Activated gamma-delta T cell treated with anti-CD3 and anti-CD28 coated beads, Interleukin-2, amount 50 U/mL, for 16 hours (primary cell): ENCODE results near the gene NXN.
"Not testable (repeated sequence)": the region's sequence is repeated elsewhere in the genome, so short reads cannot be mapped to it uniquely, and the experiment has no call there.

Experiments used
- DNase-seq: peaks from one replicate; pipeline ENCODE4 v3.0.0-alpha.2; 2020; ENCODE audit warnings: low read depth

Gene NXN

DNA sequence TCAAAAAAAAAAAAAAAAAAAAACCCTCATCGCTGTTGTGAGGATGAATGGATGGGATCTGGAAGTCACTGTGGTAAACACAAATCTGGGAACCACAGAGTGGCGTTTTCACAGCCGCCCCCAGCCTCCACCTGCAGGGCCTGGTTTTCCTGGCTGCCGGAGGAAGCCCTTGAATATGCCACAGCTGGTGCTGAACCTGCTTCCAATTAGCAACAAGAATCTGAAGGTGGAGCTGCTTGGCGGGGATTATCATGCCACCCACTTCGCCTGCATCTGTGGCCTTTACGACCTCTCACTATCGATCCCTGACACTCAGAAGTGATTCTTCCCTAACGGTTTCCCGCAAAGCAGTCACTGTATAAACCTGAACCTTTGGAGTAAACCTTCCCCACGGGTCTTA, 181.3 kb downstream of the NXN start:
- DNase-seq, result no peak

- no peak for DNase-seq
These were observed 182.2 kb downstream of the NXN start for GRCh38 chr17:797236-797840.

DNA sequence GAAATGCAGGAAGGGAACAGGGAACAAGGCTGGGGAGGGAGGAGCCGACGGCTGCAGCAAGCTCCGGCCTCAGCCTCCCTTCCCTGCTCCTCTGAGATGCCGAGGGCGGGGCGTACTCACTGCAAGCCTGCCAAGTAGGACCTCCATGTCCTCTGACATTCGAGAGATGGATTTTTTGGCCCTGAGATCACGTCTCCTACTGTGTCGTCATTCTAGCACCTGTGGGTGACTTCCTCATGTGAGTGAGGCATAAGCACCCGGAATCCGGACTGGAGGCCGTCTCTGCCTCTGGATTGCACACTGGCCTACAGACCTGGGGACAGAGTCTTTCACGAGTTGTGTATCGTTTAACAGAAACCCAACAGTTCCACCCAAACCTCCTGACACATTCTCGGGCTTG, 183.0 kb downstream of the NXN start:
- no peak for DNase-seq

GRCh38 chr17:795721-796120, 183.9 kb downstream of the NXN start:
- DNase-seq, result no peak

DNA sequence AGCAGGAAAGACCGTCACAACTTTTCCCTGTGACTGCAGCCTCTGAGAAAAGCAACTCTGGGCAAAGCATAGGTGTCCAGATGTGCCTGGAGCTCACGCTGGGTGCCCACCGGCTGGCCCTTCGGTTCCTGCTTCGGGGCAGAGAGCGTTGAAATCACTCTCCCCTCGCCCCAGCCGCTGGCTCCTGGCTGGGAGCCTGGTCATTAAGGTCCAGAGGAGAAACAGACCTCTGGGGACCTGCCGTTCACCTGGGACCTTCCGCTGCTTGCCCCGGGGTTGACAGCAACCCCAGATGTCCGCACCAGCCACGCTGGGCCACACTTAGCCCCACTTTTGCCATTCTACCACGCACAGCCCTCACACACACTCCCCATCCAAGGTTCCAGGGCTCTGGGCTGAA, 184.3 kb downstream of the NXN start:
- no peak for DNase-seq

DNA sequence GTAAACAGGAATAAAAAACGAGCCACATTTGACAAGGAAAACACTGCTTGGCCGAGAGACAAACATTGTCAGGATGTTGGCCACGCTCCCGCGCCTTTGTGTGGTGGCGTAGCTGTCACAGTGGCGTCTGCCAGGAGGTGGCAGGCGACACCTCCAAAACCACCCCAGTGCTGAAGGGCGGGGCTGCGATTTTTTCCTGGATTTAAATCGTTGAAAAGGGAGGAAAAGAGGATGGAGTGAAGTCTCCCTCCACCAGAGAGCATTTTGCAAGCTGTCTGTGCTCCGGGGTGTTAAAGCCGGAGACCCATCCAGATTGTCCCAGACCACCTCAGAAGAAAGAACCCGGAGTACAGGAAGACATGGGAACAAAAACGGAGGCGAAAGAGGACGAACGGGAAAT, 184.7 kb downstream of the NXN start:
- no peak for DNase-seq

GRCh38 chr17:792277-792676, 187.3 kb downstream of the NXN start:
- no peak for DNase-seq

- no peak for DNase-seq
These were observed 187.7 kb downstream of the NXN start for GRCh38 chr17:791829-792228.

- not testable (repeated sequence) for DNase-seq
These were observed 188.7 kb downstream of the NXN start for GRCh38 chr17:790874-791247.

DNA sequence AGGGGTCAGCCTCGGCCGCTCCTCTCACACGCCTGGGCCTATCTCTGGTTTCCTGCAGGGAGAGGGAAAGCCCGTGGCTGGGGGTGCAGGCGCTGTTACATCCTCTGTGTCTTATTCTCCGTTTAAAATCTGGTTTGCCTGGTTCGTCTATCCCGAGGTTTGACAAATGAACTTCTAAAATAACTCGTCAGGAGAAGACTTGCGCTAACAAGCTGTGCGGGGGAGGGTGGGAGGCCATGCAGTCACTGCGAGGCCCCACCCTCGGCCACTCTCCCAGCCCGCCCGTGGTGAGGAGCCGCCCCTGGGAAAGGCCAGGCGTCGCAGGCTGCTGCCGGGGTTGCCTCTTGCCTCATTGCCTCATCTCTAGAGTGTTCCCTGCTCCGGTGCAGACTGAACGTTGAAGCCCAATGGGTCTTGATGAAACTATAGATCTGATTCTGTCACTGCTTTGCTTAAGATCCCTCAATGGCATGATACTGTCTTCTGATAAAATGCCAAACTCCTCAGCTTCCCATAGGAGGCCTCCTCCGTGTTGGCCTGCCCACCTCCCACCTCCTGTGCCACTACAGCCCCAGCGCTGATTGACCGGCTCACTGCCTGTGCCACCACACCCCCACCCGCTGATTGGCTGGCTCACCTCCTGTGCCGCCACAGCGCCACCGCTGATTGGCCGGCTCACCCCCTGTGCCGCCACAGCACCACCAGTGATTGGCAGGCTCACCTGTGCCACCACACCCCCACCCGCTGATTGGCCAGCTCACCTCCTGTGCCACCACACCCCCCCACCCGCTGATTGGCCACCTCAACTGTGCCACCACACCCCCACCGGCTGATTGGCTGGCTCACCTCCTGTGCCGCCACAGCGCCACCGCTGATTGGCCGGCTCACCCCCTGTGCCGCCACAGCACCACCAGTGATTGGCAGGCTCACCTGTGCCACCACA, 189.4 kb downstream of the NXN start:
- not testable (repeated sequence) for DNase-seq

DNA sequence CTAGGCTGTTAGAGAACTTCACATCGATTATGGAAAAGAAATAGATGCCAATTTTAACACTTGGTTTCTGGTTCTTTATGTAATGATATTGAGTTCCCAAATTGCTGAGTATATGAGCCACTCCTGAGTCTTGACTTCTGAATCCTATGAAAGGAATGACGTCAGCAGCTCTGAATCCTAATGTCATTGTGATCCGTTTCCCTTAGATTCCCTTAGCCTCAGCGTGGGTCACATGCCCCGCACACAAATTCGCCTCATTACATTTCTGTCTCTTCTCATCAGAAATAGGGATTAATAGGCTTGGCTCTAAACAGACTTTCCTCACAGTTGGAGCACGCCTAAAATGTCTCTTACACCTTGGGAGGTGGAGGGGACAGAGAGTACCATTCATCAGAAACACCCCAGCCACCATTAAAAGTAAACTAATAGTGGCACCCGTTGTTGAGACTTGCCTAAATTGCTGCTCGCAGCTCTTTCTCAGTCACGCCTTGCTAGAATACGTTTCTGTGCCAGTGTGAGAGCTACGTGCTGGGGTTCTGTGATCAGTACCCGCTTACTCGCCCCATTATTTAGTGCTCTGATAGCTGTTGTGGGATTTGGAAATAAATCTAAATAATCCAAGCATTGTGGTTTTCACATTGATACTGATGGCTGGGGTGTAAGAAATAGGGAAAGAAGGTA, 190.3 kb downstream of the NXN start:
- no peak for DNase-seq

DNA sequence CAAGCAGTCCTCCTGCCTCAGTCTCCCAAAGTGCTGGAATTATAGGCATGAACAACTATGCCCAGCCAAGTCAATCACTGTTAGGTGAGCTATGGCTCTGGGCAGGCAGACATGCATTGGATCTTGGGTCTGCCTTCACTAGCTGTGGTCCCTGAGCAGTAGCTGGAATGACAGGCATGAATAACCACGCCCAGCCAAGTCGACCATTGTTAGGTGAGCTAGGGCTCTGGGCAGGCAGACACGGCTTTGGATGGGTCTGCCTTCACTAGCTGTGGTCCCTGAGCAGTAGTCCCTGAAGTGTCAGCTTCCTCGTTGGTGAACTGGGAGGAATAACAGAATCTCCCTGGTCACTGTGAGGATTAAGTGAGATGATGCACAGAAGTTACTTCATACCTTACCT, 191.0 kb downstream of the NXN start:
- DNase-seq, result no peak

DNA sequence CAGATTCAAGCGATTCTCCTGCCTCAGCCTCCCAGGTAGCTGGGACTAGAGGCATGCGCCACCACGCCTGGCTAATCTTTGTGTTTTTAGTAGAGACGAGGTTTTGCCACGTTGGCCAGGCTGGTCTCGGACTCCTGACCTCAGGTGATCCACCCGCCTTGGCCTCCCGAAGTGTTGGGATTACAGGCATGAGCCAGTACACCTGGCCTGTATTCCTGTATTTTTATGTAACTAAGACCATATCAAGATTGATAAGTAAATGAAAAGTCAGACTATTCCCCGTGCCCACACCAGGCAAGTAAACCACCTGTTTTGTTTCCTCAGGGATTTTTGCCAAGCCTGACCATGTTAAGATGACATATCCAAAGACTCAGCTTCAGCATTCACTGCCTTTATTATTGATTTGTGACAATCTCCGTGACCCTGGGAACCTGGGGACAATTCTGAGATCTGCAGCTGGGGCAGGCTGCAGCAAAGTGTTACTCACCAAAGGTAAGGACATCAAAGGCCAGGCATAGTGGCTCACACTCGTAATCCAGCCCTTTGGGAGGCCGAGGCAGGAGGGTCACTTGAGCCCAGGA, 191.8 kb downstream of the NXN start:
- DNase-seq, result no peak

- not testable (repeated sequence) for DNase-seq
These were observed 193.7 kb downstream of the NXN start for GRCh38 chr17:785901-786300.

DNA sequence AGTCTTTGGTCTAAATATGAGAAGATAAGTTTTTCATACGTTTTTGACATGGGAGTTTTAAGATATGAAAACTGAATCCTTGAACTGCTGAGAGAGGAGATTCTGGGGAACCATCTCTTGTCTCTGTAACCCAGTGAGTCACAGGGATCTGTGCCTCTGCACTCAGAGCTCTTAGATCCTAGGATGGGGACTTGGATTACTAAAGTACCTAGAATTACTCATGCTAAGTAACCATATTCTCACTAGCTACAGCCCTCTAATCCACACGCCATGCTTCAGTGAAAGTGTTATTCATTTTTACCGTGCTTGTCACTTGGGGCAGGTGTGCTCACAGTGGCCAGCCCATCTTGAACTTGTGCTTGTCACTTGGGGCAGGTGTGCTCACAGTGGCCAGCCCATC, 195.4 kb downstream of the NXN start:
- no peak for DNase-seq

- DNase-seq, result peak; percentile 90
These were observed 197.5 kb downstream of the NXN start, which contains the start of the genes GLOD4 and MRM3 for GRCh38 chr17:781805-782731. Gene GLOD4 (minus strand): TSS chr17:782280. CDS start chr17:782255, 25 bp downstream. Gene MRM3 (plus strand): TSS chr17:782353. CDS start chr17:782379, 26 bp downstream.

- no peak for DNase-seq
These were observed 201.5 kb downstream of the NXN start for GRCh38 chr17:778096-778495.

- DNase-seq, result no peak
These were observed 205.3 kb downstream of the NXN start for GRCh38 chr17:774313-774584.

GRCh38 chr17:773467-774312, 205.9 kb downstream of the NXN start:
- DNase-seq, result no peak

GRCh38 chr17:773016-773415, 206.6 kb downstream of the NXN start:
- DNase-seq, result no peak

- no peak for DNase-seq
These were observed 212.5 kb downstream of the NXN start for GRCh38 chr17:767076-767475.
